GM23338 (cell line): ENCODE measurements around the gene ROR1. TPM values are rescaled to one million over a fixed set of nuclear protein-coding genes. Genes with fewer than 3 reads are reported as not detected.

Experiments used
- ATAC-seq: fragments of 200-7000 bp; cut with Tn5 transposase; 3 replicates; pipeline ENCODE4 v1.9.1; 2020
- DNase-seq: peaks from one replicate; pipeline ENCODE4 v3.0.0-alpha.2; 2015; ENCODE audit warnings: low spot score
- H2AFZ ChIP-seq: fragments of 200-600 bp; sonication (generic); 2 replicates; pipeline ENCODE4 v1.8.0; 2016; ENCODE audit warnings: antibody characterized with exemption, mild to moderate bottlenecking, moderate library complexity
- H3F3A ChIP-seq: fragments of 200-600 bp; sonication (generic); replicated peaks from 2 replicates; pipeline ENCODE4 v1.8.0; 2017; ENCODE audit warnings: antibody characterized with exemption, mixed run types, low read depth
- H3K27ac ChIP-seq: fragments of 200-600 bp; sonication (generic); 2 replicates; pipeline ENCODE4 v1.6.1; 2016; ENCODE audit warnings: low read depth
- H3K27me3 ChIP-seq: fragments of 200-600 bp; sonication (generic); 2 replicates; pipeline ENCODE4 v1.8.0; 2016; ENCODE audit warnings: mild to moderate bottlenecking, mixed run types, moderate library complexity; ENCODE audit not compliant: insufficient read depth
- H3K36me3 ChIP-seq: fragments of 200-600 bp; sonication (generic); 2 replicates; pipeline ENCODE4 v1.8.0; 2016; ENCODE audit warnings: mild to moderate bottlenecking; ENCODE audit not compliant: insufficient read depth
- H3K4me1 ChIP-seq: fragments of 200-600 bp; sonication (generic); 2 replicates; pipeline ENCODE4 v1.8.0; 2016; ENCODE audit warnings: mild to moderate bottlenecking, moderate library complexity; ENCODE audit not compliant: insufficient read depth
- H3K4me2 ChIP-seq: fragments of 200-600 bp; sonication (generic); 2 replicates; pipeline ENCODE4 v1.7.1; 2017; ENCODE audit warnings: mixed run types
- H3K4me3 ChIP-seq: fragments of 200-600 bp; sonication (generic); 2 replicates; pipeline ENCODE4 v1.6.1; 2016; ENCODE audit warnings: mixed run types
- H3K79me2 ChIP-seq: fragments of 200-600 bp; sonication (generic); replicated peaks from 2 replicates; pipeline ENCODE4 v1.8.0; 2017; ENCODE audit warnings: mild to moderate bottlenecking; ENCODE audit not compliant: insufficient read depth
- H3K9me2 ChIP-seq: fragments of 200-600 bp; sonication (generic); 2 replicates; pipeline ENCODE4 v1.8.0; 2017; ENCODE audit not compliant: insufficient read depth
- H4K20me1 ChIP-seq: fragments of 200-600 bp; sonication (generic); replicated peaks from 2 replicates; pipeline ENCODE4 v1.8.0; 2017; ENCODE audit warnings: mild to moderate bottlenecking; ENCODE audit not compliant: insufficient read depth
- H3K27ac Mint-ChIP-seq: 2 replicates; pipeline ENCODE4 v1.8.0; 2020; ENCODE audit warnings: inconsistent platforms, mild to moderate bottlenecking, moderate library complexity, mixed read lengths
- H3K27me3 Mint-ChIP-seq: 3 replicates; pipeline ENCODE4 v1.8.0; 2022; ENCODE audit warnings: low read depth, mild to moderate bottlenecking, moderate library complexity, mixed read lengths, inconsistent platforms; ENCODE audit not compliant: insufficient read depth, poor library complexity
- H3K36me3 Mint-ChIP-seq: 3 replicates; pipeline ENCODE4 v1.8.0; 2021; ENCODE audit warnings: low read depth, mild to moderate bottlenecking, inconsistent platforms, moderate library complexity, mixed read lengths
- H3K4me1 Mint-ChIP-seq: 3 replicates; pipeline ENCODE4 v1.8.0; 2020; ENCODE audit warnings: mild to moderate bottlenecking, inconsistent platforms, mixed read lengths
- H3K4me3 Mint-ChIP-seq: 3 replicates; pipeline ENCODE4 v1.8.0; 2021; ENCODE audit warnings: moderate library complexity, mild to moderate bottlenecking, inconsistent platforms, mixed read lengths
- H3K9me3 Mint-ChIP-seq: 3 replicates; pipeline ENCODE4 v1.8.0; 2020; ENCODE audit warnings: moderate library complexity, mild to moderate bottlenecking, inconsistent platforms, mixed read lengths
- CTCF ChIP-seq, 2 experiments: fragments of 200-600 bp in 1 of 2; sonication (generic) in 1 of 2; conservative IDR thresholded peaks; 2 replicates each; pipeline versions ENCODE4 v1.5.1 to v1.6.1; 2016 to 2017; ENCODE audit warnings: antibody characterized with exemption in 2 of 2, low read depth in 2 of 2, mild to moderate bottlenecking in 2 of 2, moderate library complexity in 1 of 2
- JUNB ChIP-seq: IDR thresholded peaks from one replicate; pipeline ENCODE4 v1.6.1; 2016; ENCODE audit warnings: antibody characterized with exemption; ENCODE audit not compliant: unreplicated experiment
- POLR2AphosphoS5 ChIP-seq: IDR thresholded peaks from 2 replicates; pipeline ENCODE4 v1.6.1; 2016; ENCODE audit warnings: antibody characterized with exemption, low read depth
- STAT1 ChIP-seq: IDR thresholded peaks from one replicate; pipeline ENCODE4 v1.6.1; 2016; ENCODE audit warnings: antibody characterized with exemption; ENCODE audit not compliant: unreplicated experiment
- ZNF114 ChIP-seq: fragments of 250-450 bp; sonication (Bioruptor Pico); IDR thresholded peaks from 2 replicates; pipeline ENCODE4 v1.5.0; 2020; ENCODE audit warnings: mild to moderate bottlenecking, moderate library complexity
- ZNF331 ChIP-seq: fragments of 250-450 bp; sonication (Bioruptor Pico); IDR thresholded peaks from 2 replicates; pipeline ENCODE4 v1.5.0; 2020; ENCODE audit warnings: low read depth, mild to moderate bottlenecking, moderate library complexity
- polyA plus RNA-seq: library from polyadenylated mRNA; unstranded; fragments of >200 nt; fragmentation: Nextera tagmentation; extraction: Ambion mirVana; gene quantifications from 2 replicates; pipeline ENCODE4 v1.2.1, GENCODE V29; 2016
- total RNA-seq: library from RNA; depleted of rRNA; stranded (reverse); fragments of >200 nt; shearing (Covaris generic); gene quantifications from 2 replicates; pipeline ENCODE4 v1.2.3, GENCODE V29; 2014
- TF ChIP-seq, protein P1 (sequence below): IDR thresholded peaks from 2 replicates; pipeline ENCODE4 v1.6.1; 2016; ENCODE audit warnings: antibody characterized with exemption
- TF ChIP-seq, protein P2 (sequence below): IDR thresholded peaks from one replicate; pipeline ENCODE4 v1.6.1; 2018; ENCODE audit warnings: antibody characterized with exemption; ENCODE audit not compliant: unreplicated experiment

Gene ROR1
- total and polyA plus RNA-seq, 2 experiments from 2014 or later: 59.7 to 96.0 TPM

- TF ChIP-seq JUNB: no peak
- TF ChIP-seq CTCF (conservative IDR thresholded peaks at IDR 0.05; ENCODE audit: low read depth in 2 of 2): no peak
- no peak for TF ChIP-seq ZNF331
- no peak for TF ChIP-seq ZNF114 (CRISPR knock-in tag)
- no peak overlapping the region for H3K4me3 Mint-ChIP-seq
- DNase-seq (no peak), ATAC-seq (no peak)
- Histone ChIP-seq H3F3A (no peaks in the 10 kb centered on the region), H3K79me2 (no peaks in the 10 kb centered on the region), H3K36me3 (no peaks in the 10 kb centered on the region), H3K4me2 (no peak overlapping the region), H3K27me3 (no peaks in the 10 kb centered on the region), H4K20me1 (no peaks in the 10 kb centered on the region), H2AFZ (no peak overlapping the region), H3K4me1 (peaks cover 4% of the 10 kb centered on the region; the same call in 1 of the 2 replicates), H3K4me3 (no peak overlapping the region), H3K27ac (no peak overlapping the region), H3K9me2 (peaks cover 7% of the 10 kb centered on the region; the same call in 1 of the 2 replicates)
- peaks cover 3% of the 10 kb centered on the region for H3K27me3 Mint-ChIP-seq
- peaks cover 7% of the 10 kb centered on the region; the same call in 2 of the 3 replicates for H3K9me3 Mint-ChIP-seq
- no peak overlapping the region for H3K27ac Mint-ChIP-seq
- no peaks in the 10 kb centered on the region; the same call in 2 of the 3 replicates for H3K36me3 Mint-ChIP-seq
- peaks cover 15% of the 10 kb centered on the region for H3K4me1 Mint-ChIP-seq
Measured at GRCh38 chr1:64187646-64188045, 413.8 kb downstream of the ROR1 start.

DNA sequence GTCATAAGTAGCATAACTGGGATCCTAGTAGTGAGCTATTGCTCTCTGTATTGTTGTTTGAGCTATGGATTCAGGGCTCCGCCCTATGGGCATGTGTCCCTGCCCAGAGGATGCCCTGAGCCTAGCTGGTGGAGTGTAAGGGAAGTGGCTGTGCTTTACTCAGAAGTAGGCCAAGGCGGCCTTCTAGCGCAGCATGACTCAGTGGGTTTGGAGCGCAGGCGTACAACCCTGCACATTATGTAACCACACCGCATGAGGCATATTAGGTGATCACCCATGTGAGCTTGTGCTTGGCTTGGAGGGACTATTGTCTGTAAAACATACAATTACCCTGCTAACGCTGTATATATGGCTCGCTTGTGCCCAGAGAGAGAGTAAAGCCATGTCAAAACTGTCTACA lies 418.5 kb downstream of the ROR1 start:
- H3K79me2 ChIP-seq: no peaks in the 10 kb centered on the region
- no peak overlapping the region for H3K27ac Mint-ChIP-seq
- no peak for ATAC-seq
- TF ChIP-seq, protein P1, sequence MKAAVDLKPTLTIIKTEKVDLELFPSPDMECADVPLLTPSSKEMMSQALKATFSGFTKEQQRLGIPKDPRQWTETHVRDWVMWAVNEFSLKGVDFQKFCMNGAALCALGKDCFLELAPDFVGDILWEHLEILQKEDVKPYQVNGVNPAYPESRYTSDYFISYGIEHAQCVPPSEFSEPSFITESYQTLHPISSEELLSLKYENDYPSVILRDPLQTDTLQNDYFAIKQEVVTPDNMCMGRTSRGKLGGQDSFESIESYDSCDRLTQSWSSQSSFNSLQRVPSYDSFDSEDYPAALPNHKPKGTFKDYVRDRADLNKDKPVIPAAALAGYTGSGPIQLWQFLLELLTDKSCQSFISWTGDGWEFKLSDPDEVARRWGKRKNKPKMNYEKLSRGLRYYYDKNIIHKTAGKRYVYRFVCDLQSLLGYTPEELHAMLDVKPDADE: no peak
- no peak for TF ChIP-seq STAT1
- TF ChIP-seq, protein P2, sequence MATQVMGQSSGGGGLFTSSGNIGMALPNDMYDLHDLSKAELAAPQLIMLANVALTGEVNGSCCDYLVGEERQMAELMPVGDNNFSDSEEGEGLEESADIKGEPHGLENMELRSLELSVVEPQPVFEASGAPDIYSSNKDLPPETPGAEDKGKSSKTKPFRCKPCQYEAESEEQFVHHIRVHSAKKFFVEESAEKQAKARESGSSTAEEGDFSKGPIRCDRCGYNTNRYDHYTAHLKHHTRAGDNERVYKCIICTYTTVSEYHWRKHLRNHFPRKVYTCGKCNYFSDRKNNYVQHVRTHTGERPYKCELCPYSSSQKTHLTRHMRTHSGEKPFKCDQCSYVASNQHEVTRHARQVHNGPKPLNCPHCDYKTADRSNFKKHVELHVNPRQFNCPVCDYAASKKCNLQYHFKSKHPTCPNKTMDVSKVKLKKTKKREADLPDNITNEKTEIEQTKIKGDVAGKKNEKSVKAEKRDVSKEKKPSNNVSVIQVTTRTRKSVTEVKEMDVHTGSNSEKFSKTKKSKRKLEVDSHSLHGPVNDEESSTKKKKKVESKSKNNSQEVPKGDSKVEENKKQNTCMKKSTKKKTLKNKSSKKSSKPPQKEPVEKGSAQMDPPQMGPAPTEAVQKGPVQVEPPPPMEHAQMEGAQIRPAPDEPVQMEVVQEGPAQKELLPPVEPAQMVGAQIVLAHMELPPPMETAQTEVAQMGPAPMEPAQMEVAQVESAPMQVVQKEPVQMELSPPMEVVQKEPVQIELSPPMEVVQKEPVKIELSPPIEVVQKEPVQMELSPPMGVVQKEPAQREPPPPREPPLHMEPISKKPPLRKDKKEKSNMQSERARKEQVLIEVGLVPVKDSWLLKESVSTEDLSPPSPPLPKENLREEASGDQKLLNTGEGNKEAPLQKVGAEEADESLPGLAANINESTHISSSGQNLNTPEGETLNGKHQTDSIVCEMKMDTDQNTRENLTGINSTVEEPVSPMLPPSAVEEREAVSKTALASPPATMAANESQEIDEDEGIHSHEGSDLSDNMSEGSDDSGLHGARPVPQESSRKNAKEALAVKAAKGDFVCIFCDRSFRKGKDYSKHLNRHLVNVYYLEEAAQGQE: no peak
- TF ChIP-seq JUNB: no peak
- no peak for TF ChIP-seq CTCF (conservative IDR thresholded peaks at IDR 0.05; ENCODE audit: low read depth in 2 of 2)
- TF ChIP-seq ZNF331: no peak
- TF ChIP-seq POLR2AphosphoS5: no peak

More for the DNA sequence above, 418.5 kb downstream of the ROR1 start:
- Histone ChIP-seq H3F3A (no peaks in the 10 kb centered on the region), H3K4me2 (no peak overlapping the region), H4K20me1 (no peaks in the 10 kb centered on the region), H3K27me3 (no peaks in the 10 kb centered on the region), H2AFZ (no peak overlapping the region), H3K27ac (no peak overlapping the region), H3K36me3 (no peaks in the 10 kb centered on the region), H3K4me3 (no peak overlapping the region), H3K9me2 (0 out of 2 replicates have a peak, but pooled peaks cover 7% of the 10 kb centered on the region), H3K4me1 (no peaks in the 10 kb centered on the region)
- no peak for DNase-seq
- no peaks in the 10 kb centered on the region; the same call in 2 of the 3 replicates for H3K36me3 Mint-ChIP-seq
- H3K4me3 Mint-ChIP-seq: no peak overlapping the region
- peaks cover 16% of the 10 kb centered on the region for H3K4me1 Mint-ChIP-seq
- no peaks in the 10 kb centered on the region for H3K27me3 Mint-ChIP-seq
- H3K9me3 Mint-ChIP-seq: peaks cover 8% of the 10 kb centered on the region; the same call in 2 of the 3 replicates
